ENCODE data around the gene OS9. TPM values are rescaled to one million over a fixed set of nuclear protein-coding genes. Genes with fewer than 3 reads are reported as not detected.

The OS9 gene
- total and polyA plus RNA-seq, 9 of the 15 experiments (the other 6 are each of a cell fraction or from before 2014, with no cell fraction given), result 4.6 to 105 (median 89.5) TPM

GRCh38 chr12:57745485-57745881 lies 51.6 kb downstream of the OS9 start (continued):
- TF ChIP-seq ZNF407 (IDR thresholded peaks at IDR 0.05; ENCODE audit: low read depth) (no peak), C11orf30 (IDR thresholded peaks at IDR 0.05; ENCODE audit: low read depth) (no peak), ETV5 (CRISPR knock-in tag; IDR thresholded peaks at IDR 0.05; ENCODE audit: low read depth) (no peak), ILK (tag; IDR thresholded peaks at IDR 0.05; ENCODE audit: borderline replicate concordance, low read depth) (no peak), POLR2AphosphoS5 (IDR thresholded peaks at IDR 0.05; ENCODE audit: control insufficient read depth, insufficient read depth, low read depth, low read length) (0 out of 2 replicates have a peak, but pooled peaks have one; percentile 5), MXI1 (IDR thresholded peaks at IDR 0.05; ENCODE audit: low read depth, low read length) (no peak), CHD1 (IDR thresholded peaks at IDR 0.05; ENCODE audit: low read length) (no peak), SMAD3 (CRISPR knock-in tag; conservative IDR thresholded peaks at IDR 0.05) (no peak), RBM25 (IDR thresholded peaks at IDR 0.05; ENCODE audit: low read depth, low read length, severe bottlenecking) (no peak), MEF2D (tag; conservative IDR thresholded peaks at IDR 0.05; ENCODE audit: low read depth) (no peak), YBX1 (IDR thresholded peaks at IDR 0.05) (no peak), ZSCAN32 (CRISPR knock-in tag; IDR thresholded peaks at IDR 0.05) (no peak)
- TF ChIP-seq, protein P1, sequence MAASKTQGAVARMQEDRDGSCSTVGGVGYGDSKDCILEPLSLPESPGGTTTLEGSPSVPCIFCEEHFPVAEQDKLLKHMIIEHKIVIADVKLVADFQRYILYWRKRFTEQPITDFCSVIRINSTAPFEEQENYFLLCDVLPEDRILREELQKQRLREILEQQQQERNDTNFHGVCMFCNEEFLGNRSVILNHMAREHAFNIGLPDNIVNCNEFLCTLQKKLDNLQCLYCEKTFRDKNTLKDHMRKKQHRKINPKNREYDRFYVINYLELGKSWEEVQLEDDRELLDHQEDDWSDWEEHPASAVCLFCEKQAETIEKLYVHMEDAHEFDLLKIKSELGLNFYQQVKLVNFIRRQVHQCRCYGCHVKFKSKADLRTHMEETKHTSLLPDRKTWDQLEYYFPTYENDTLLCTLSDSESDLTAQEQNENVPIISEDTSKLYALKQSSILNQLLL (CRISPR knock-in tag; IDR thresholded peaks at IDR 0.05; ENCODE audit: borderline replicate concordance), result no peak
- TF ChIP-seq, protein P2, sequence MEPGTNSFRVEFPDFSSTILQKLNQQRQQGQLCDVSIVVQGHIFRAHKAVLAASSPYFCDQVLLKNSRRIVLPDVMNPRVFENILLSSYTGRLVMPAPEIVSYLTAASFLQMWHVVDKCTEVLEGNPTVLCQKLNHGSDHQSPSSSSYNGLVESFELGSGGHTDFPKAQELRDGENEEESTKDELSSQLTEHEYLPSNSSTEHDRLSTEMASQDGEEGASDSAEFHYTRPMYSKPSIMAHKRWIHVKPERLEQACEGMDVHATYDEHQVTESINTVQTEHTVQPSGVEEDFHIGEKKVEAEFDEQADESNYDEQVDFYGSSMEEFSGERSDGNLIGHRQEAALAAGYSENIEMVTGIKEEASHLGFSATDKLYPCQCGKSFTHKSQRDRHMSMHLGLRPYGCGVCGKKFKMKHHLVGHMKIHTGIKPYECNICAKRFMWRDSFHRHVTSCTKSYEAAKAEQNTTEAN (CRISPR knock-in tag; IDR thresholded peaks at IDR 0.05), result no peak
- TF ChIP-seq, protein P3, sequence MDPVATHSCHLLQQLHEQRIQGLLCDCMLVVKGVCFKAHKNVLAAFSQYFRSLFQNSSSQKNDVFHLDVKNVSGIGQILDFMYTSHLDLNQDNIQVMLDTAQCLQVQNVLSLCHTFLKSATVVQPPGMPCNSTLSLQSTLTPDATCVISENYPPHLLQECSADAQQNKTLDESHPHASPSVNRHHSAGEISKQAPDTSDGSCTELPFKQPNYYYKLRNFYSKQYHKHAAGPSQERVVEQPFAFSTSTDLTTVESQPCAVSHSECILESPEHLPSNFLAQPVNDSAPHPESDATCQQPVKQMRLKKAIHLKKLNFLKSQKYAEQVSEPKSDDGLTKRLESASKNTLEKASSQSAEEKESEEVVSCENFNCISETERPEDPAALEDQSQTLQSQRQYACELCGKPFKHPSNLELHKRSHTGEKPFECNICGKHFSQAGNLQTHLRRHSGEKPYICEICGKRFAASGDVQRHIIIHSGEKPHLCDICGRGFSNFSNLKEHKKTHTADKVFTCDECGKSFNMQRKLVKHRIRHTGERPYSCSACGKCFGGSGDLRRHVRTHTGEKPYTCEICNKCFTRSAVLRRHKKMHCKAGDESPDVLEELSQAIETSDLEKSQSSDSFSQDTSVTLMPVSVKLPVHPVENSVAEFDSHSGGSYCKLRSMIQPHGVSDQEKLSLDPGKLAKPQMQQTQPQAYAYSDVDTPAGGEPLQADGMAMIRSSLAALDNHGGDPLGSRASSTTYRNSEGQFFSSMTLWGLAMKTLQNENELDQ (CRISPR knock-in tag; IDR thresholded peaks at IDR 0.05; ENCODE audit: borderline replicate concordance), result 0 out of 2 replicates have a peak, but pooled peaks have one; percentile 43
